GM12891 (cell line): Measurements from ENCODE around the gene CEP192.
A peak's percentile ranks its signal among the peaks of the same experiment; 100 is the strongest.

ENCODE experiments used
- DNase-seq: peaks from one replicate; pipeline ENCODE4 v3.0.0; 2011; ENCODE audit warnings: low spot score; ENCODE audit not compliant: insufficient read length
- FAIRE-seq: peaks from 2 replicates; lab custom pipeline; 2011; peaks lifted over from hg19 to GRCh38; lab: Jason Lieb, UNC
- PAX5 ChIP-seq: IDR thresholded peaks from 2 replicates; pipeline ENCODE4 v1.6.1; 2011; ENCODE audit warnings: low read length, moderate library complexity, mild to moderate bottlenecking; ENCODE audit not compliant: insufficient read depth, severe bottlenecking
- POLR2A ChIP-seq: IDR thresholded peaks from 2 replicates; pipeline ENCODE4 v1.6.1; 2011; ENCODE audit warnings: low read depth, low read length, control low read depth
- POLR2AphosphoS5 ChIP-seq: IDR thresholded peaks from 2 replicates; pipeline ENCODE4 v1.6.1; 2011; ENCODE audit warnings: low read depth, low read length, control low read depth
- POU2F2 ChIP-seq: IDR thresholded peaks from 2 replicates; pipeline ENCODE4 v1.6.1; 2011; ENCODE audit warnings: low read depth, mild to moderate bottlenecking, control low read depth, low read length, moderate library complexity
- SPI1 ChIP-seq: IDR thresholded peaks from 2 replicates; pipeline ENCODE4 v1.6.1; 2011; ENCODE audit warnings: low read depth, low read length, control low read depth
- TAF1 ChIP-seq: IDR thresholded peaks from 2 replicates; pipeline ENCODE4 v1.6.1; 2011; ENCODE audit warnings: low read depth, low read length, control low read depth

CEP192 gene

GRCh38 chr18:13026583-13027270 is 35.6 kb downstream of the CEP192 start:
- TF ChIP-seq POLR2AphosphoS5: no peak
- no peak for TF ChIP-seq POU2F2
- no peak for TF ChIP-seq TAF1
- no peak for TF ChIP-seq POLR2A
- TF ChIP-seq PAX5: no peak
- TF ChIP-seq SPI1: no peak
- DNase-seq (no peak), FAIRE-seq (no peak)

- TF ChIP-seq TAF1 (no peak), POLR2AphosphoS5 (no peak), PAX5 (no peak), POLR2A (no peak), SPI1 (no peak), POU2F2 (no peak)
- FAIRE-seq (no peak), DNase-seq (no peak)
These were observed 37.7 kb downstream of the CEP192 start for GRCh38 chr18:13028869-13029268.

DNA sequence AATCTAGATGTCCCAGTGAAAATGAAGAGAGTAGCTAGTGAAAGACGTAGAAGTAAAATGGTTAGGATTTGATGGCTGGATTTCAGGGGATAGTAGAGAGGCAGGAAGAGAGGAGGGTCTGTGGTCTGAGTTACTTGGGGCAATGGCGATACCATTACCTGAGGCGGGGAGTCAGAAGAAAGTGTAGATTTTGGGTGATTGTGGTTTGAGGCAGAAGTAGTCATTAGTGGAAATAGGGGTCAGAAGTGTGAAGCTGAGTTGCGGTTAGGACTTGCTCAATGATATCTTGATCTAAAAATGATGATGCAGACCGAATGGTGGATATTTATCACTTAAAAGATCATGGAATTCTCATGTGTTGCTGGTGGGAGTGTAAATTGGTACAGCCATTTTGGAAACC is 41.0 kb downstream of the CEP192 start:
- FAIRE-seq (no peak), DNase-seq (no peak)
- TF ChIP-seq POU2F2: no peak
- no peak for TF ChIP-seq POLR2A
- TF ChIP-seq TAF1: no peak

DNA sequence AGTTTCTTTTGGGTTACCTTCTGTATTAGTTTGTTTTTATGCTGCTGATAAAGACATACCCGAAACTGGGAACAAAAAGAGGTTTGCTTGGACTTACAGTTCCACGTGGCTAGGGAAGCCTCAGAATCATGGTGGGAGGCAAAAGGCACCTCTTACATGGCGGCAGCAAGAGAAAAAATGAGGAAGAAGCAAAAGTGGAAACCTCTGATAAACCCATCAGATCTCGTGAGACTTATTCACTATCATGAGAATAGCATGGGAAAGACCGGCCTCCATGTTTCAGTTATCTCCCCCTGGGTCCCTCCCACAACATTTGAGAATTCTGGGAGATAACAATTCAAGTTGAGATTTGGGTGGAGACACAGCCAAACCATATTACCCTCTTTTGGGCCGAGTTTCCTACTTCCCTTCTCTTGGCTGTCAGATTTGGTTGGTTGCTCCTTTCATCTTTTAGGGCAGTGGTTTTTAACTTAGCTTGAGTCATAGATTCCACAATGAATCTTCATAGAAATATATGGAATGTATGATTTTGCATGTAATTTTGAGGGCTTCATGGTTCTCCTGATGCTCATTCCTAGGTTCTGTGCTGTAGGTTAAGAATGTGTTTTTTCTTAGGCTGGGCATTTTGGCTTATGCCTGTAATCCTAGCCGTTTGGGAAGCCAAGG is 44.2 kb downstream of the CEP192 start:
- DNase-seq (no peak), FAIRE-seq (no peak)

GRCh38 chr18:13036622-13037320 is 45.6 kb downstream of the CEP192 start:
- FAIRE-seq (no peak), DNase-seq (no peak)
- no peak for TF ChIP-seq TAF1
- no peak for TF ChIP-seq POU2F2
- TF ChIP-seq POLR2A: no peak
- TF ChIP-seq POLR2AphosphoS5: no peak
- no peak for TF ChIP-seq PAX5
- no peak for TF ChIP-seq SPI1

More for the DNA sequence above, 44.2 kb downstream of the CEP192 start:
- TF ChIP-seq TAF1 (no peak), POLR2A (no peak), PAX5 (no peak), POLR2AphosphoS5 (no peak), SPI1 (no peak), POU2F2 (no peak)

- DNase-seq (no peak), FAIRE-seq (no peak)
- TF ChIP-seq POU2F2: no peak
- no peak for TF ChIP-seq POLR2AphosphoS5
- TF ChIP-seq POLR2A: no peak
- no peak for TF ChIP-seq PAX5
- TF ChIP-seq TAF1: no peak
- no peak for TF ChIP-seq SPI1
These were observed 48.6 kb downstream of the CEP192 start for GRCh38 chr18:13039806-13040205.

DNA sequence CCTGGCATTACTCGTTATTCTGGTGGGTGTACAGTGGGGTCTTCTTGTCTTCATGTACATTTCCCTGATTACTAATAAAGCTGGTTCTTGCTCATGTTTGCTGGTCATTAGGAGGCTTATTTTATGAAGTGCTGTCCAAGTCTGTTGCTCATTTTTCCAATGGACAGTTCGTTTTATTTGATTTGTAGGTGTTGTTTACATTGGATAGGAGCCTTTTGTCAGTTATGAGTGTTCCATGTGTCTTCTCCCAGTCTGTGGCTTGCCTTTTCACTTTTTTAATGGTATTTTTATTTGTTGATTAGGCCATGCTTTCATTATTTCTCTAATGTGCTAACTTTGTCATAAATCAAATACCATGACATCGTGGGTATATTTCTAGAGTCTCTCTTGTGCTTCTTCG is 51.9 kb downstream of the CEP192 start:
- FAIRE-seq (no peak), DNase-seq (no peak)
- TF ChIP-seq SPI1 (no peak), POU2F2 (no peak), PAX5 (no peak), POLR2A (no peak), POLR2AphosphoS5 (no peak)

DNA sequence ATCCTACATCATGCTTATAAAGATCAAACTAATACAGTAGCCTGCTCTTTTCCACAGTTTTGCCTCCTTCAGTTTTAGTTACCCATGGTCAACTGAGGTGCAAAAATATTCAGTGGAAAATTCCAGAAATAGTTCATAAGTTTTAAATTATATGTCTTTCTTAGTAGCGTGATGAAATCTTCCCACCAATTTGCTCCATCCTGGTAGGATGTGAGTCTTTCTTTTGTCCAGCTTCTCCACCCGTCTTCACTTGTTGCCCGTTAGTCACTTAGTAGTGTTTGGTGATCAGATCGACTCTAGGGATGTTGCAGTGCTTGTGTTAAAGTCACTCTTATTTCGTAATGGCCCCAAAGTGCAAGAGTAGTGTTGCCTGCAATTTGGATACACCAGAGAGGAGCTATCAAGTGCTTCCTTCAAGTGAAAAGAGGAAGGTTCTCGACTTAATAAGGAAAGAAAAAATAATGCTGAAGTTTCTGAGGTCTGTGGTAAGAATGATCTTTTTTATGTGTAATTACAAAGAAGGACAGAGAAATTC is 57.0 kb downstream of the CEP192 start:
- FAIRE-seq (no peak), DNase-seq (no peak)
- TF ChIP-seq TAF1: no peak
- TF ChIP-seq POLR2A: no peak
- TF ChIP-seq PAX5: no peak
- TF ChIP-seq SPI1: no peak
- no peak for TF ChIP-seq POU2F2
- TF ChIP-seq POLR2AphosphoS5: no peak

DNA sequence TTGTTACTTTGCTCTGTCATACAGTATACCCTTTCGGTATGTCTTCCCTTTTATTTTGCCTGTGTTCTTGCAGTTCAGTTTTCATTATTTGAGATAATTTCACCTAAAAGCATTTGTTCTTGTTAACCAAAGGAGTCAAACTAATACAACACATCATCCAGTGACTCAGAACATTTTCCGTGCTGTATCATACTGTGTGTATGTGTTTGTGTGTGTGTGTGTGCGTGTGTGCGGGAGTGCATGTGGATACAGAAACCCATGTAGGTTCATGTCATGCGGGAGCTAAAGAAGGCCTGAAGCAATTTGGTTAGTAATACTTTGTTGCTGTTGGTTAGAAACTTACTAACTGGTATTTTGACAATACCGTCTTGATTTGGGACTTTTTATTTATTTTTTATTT is 60.0 kb downstream of the CEP192 start:
- FAIRE-seq: no peak
- no peak for DNase-seq
- TF ChIP-seq SPI1: no peak
- no peak for TF ChIP-seq PAX5
- TF ChIP-seq TAF1: no peak
- no peak for TF ChIP-seq POLR2AphosphoS5
- TF ChIP-seq POU2F2: no peak
- no peak for TF ChIP-seq POLR2A

DNA sequence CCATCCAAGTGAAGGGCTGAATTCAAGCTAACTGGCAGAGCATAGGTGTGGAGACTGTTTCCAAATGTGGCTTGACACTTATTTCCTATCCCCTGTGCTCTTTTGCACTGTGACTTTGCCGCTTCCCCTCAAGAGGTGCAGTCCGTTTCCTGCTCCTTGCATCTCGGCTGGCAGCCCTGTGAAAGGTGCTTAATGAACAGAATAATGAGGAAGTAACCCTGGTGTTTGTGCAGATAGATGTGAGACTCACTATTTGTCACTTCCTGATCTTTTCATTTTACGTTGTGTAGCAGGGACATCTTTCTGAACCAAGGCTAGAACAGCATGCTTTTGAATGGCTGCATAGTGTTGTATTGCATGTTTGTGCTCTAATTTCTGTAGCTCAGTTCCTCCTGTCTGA is 60.8 kb downstream of the CEP192 start:
- FAIRE-seq (peak; percentile 71), DNase-seq (peak; percentile 13)
- TF ChIP-seq SPI1: no peak
- TF ChIP-seq TAF1: no peak
- no peak for TF ChIP-seq POLR2AphosphoS5
- no peak for TF ChIP-seq POLR2A
- no peak for TF ChIP-seq PAX5
